Spleen (tissue), 7 donors: ENCODE measurements around the gene SEBOX.

ENCODE experiments used
- CTCF ChIP-seq, 11 experiments: fragments of 200-600 bp in 7 of 11; fragments of 450-650 bp in 4 of 11; sonication (generic) in 4 of 11; IDR thresholded peaks in 8 of 11; conservative IDR thresholded peaks in 3 of 11; 1 replicate in 7 of 11; 2 replicates in 4 of 11; pipeline versions ENCODE4 v1.4.0 to v1.8.0; 2016 to 2021; ENCODE audit warnings: antibody characterized with exemption in 11 of 11, inconsistent platforms in 4 of 11, mild to moderate bottlenecking in 1 of 11
- POLR2A ChIP-seq, 3 donors: fragments of 450-650 bp; IDR thresholded peaks; one replicate each; pipeline ENCODE4 v1.5.1; 2017; ENCODE audit warnings: antibody characterized with exemption in 3 of 3, mild to moderate bottlenecking in 1 of 3
- POLR2AphosphoS5 ChIP-seq, 3 donors: sonication (generic); formaldehyde crosslinking; IDR thresholded peaks; one replicate each; pipeline ENCODE4 v1.5.1; 2017; ENCODE audit warnings: antibody characterized with exemption in 3 of 3
- donor health status: DM: no; HTN: no; CAD: no; lungs with moderate emphysema.
- donor health status: DM: no; HTN: no; CAD: no.
- donor health status: DM: no; HTN: no; CAD: no.

DNA sequence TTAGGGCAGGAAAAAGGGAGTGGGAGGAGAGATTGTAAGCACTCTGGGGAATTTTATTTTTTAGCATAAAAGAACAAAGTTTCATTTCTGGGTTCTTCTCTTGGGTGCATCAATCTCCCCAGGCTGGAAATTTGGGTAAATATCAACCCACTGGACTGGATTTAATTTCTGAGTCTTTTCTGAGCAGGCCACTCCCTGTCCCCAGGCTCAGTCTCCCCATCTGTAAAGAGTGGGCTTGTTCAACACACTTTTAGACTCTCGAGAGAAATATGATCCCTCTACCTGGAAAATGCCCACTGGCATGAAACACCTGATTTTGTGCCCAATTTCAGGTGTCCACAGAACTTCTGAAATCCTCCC lies 5.7 kb upstream of the SEBOX start:
- TF ChIP-seq POLR2A (IDR thresholded peaks at IDR 0.05), result no peak
- no peak for TF ChIP-seq CTCF (IDR thresholded peaks at IDR 0.05 in 8 of 11, conservative IDR thresholded peaks at IDR 0.05 in 3 of 11)
- TF ChIP-seq POLR2AphosphoS5 (IDR thresholded peaks at IDR 0.05), result no peak
